Measurements from ENCODE around the gene TAS2R16.

TAS2R16 gene, protein sequence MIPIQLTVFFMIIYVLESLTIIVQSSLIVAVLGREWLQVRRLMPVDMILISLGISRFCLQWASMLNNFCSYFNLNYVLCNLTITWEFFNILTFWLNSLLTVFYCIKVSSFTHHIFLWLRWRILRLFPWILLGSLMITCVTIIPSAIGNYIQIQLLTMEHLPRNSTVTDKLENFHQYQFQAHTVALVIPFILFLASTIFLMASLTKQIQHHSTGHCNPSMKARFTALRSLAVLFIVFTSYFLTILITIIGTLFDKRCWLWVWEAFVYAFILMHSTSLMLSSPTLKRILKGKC

DNA sequence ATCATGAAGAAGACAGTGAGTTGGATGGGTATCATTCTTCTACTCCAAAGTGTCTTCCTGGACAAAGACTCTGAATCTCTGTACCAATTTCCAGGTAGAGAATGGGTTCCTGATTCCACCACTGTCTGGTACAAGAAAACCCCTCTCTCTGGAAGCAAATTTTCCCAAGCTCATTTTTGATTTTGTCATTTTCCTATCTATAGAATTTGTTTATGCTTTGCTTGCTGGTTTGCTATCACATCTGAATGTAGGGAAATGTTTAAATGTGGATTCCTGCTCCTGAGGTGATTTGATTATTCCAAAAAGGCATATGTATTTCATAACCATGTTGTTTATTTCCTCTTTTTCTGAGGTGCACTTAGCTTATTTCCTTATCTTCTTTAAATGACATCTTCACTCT, at the start of gene TAS2R16:
TSS of gene TAS2R16 (minus strand) at position 101 of the 400 bp plus-strand sequence. CDS start at position 35, 66 bp downstream.
- no peak for DNase-seq

DNA sequence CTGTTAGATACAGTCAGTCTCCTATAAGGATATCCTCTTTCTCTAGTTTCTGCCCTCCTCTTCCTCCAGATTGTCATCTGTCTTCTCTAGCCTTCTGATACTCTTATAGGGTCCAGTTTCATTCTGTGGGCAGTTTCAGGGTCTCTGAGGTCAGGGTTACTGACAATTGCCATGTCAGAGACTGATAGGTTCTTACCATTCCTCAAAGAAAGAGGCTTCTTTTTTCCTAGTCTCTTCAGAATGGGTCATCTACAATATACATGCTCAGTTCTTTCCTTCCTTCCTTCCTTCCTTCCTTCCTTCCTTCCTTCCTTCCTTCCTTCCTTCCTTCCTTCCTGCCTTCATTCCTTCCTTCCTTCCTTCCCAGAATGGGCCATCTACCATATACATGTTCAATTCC, 48.1 kb upstream of the TAS2R16 start:
- DNase-seq, result no peak

DNA sequence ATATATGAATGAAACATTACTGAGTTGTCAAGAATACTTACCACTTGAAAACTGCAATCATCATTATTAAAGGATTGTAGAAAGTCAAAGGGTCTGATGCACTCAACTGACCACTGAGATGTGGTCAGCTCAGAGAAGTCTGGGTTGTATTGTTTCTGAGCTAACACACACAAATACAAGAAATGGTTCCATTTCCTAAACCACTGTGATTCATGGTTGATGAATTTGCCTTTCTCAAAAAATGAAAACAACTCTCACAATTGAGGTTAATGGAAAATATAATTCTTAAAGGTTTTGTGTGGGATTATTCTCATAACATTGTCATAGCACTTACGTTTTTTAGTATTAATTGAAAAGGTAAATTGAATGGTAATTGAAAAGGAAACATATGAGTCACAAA, 45.6 kb upstream of the TAS2R16 start:
- no peak for DNase-seq

DNA sequence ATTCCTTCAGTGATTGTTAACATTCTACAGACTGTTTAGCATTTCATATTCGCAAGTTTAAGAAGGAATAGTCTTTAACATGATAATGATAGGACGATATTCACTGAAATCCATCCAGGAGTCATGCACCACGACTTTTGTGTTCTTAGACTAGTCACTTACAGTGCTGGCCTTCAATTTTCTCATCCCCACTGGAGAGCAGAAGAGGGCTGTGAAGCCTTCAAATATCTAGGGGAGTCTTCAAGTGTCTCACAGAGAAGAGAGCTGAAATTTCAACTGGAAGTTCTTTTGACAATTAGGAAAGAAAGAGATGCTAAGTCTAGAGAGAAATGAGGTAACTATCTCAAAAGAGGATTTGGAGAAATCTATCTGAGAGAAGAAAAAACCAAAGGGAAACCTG, 43.8 kb upstream of the TAS2R16 start:
- no peak for DNase-seq

DNA sequence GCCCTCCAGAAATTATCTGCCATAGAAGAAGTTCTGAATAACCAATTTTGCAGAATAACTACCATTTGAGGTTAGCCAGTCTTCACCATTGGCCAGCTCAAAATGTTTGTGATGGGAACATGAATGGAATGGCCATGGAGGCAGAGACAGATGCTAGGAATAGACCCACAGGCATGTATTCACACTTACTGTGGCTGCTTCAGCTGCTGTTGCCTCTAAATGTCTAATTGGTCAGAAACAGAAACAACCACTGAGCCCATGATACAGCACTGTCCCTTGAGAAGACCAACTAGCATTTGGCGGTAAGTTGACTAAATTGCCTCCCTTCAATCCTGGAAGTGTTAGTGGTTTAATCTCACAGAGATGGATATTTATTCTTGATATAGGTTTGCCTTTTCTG, 38.6 kb upstream of the TAS2R16 start:
- DNase-seq, result no peak

DNA sequence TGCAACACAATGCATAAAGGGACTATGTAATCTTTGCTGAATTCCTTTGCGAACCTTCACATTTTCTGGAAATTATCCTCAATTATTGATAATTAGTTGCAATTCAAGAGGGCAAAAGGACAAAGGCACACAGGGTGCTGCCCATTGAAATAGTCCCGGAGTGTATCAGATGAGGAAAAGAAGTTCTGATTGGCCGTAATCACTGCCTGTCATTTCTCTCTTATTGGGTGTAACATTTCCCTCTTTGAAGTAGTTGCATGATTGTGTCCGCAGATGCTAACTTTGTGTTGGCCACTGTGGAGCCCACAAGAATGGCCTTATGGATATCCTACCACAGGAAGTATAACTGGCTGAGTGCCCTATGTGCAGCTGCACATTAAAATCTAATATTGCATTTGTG, 35.1 kb upstream of the TAS2R16 start:
- DNase-seq, result no peak

DNA sequence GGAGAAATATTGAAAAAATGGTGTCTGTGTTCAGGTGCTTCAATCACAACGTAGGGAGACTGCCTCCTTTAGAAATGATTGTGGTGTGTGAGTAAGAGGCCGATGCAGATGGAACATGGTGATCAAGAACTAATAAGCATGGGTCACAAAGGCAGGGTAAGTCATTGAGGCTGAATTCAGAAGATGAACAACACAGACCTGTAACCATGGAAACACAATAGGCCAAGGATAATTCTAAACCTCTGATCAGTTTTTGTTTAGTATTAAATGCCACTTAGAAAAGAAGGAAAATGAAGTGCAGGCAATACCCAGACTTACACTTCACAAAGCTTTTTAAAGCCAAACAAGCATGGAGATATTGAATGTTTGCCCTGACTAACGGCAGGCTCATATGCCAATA, 32.8 kb upstream of the TAS2R16 start:
- DNase-seq, result peak; percentile 48

DNA sequence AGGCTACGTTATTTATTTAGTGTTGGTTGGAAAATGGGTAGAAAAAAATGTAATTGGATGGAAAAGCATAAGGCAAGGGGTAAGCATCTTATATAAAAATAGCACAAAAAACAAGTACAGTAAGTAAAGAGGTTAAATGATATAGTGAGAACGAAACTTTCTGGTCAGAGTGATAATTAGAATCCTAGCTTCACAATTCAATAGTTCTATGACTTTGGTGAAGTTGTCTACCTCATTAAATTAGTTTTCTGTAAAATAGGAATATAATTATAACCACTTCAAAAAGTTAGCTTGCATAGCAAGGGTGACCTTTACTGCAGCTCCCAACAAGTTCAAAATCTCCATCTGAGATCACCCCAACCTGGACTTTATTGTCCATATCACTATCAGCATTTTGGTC, 30.8 kb upstream of the TAS2R16 start:
- no peak for DNase-seq

DNA sequence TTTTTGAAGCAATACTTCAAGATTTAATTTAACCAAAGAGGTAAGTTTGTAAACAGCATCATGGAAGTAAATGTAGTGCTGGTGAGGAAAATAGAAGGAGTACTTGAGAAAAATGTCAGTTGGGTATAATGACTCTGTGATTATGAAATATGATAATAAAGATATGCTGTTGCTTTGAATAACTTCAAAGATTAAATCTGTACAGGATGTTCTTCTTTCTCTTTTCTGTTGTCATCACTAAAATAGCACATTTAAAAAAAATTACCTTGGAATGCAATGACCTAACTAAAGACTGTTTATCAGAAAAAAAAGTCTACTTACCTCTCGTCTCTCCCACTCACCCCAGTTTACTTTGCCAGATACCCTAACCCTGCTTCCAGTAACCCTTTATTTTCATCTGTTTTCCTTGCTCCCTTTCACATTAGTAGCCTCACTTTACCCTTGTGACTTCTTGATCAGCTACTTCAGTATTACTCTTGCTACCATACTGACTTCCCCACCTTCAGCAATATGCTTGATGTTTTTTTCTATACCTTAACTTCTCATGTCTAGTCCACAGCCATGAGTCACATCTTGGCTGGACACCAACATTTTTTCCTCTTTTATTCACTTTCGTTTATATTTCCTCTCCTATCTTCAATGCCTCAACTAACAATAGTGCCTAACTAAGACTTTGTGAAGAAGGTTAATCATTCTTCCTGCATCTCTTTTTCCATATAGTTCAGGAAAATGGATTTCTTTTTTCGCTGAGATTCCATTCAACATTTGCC, 29.7 kb upstream of the TAS2R16 start:
- no peak for DNase-seq

DNA sequence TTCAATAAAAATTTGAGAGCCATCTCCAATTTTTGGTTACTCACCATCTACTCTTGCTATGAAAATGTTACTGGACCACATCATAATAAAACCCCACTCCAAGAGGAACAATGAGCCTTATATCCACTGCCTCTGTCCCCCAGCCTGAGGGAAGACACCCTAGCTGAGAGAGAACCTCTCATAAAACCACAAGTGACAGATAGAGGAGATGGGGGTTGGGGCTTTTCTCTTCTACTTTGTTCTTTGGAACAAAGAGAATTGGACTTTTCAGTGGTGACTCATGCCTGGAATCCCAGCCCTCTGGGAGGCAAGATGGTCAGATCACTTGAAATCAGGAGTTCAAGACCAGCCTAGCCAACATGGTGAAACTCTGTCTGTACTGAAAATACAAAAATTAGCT, 27.6 kb upstream of the TAS2R16 start:
- no peak for DNase-seq

DNA sequence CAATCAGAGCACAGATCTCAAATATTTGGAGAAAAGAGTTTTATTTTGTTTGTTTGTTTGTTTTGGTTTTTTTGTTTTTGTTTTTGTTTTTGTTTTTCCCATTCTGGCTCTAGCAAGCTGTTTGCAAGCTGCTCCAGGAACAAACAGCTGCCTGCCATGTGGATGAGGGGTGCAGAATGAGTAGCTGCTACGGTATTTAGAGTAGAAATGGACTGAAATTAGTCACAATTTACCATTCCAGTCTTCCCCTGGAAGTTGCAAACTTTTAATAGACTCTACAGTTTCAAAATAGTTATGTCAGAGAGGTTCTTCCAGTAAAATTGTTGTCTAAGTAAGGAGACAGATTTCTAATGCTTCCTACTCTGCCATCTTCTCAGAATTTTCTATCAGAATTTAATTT, 27.1 kb upstream of the TAS2R16 start:
- DNase-seq, result no peak

DNA sequence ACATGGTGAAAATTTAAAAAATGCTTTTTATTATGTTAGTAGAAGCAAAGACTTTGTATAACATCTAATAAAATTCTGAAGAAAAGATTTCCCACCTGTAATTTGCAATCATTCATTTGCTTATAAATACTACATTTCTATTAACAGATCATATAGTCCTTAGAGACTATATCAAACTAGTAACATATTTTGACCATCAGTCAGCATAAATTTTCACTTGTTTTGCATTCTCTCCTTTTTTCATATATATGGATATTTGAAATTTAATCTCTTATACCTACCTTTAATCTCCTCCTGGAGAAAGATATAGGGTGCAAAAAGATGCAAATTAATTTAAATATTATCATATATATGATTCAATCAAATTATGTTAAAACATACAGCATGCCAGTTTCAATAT, 16.9 kb upstream of the TAS2R16 start:
- no peak for DNase-seq

DNA sequence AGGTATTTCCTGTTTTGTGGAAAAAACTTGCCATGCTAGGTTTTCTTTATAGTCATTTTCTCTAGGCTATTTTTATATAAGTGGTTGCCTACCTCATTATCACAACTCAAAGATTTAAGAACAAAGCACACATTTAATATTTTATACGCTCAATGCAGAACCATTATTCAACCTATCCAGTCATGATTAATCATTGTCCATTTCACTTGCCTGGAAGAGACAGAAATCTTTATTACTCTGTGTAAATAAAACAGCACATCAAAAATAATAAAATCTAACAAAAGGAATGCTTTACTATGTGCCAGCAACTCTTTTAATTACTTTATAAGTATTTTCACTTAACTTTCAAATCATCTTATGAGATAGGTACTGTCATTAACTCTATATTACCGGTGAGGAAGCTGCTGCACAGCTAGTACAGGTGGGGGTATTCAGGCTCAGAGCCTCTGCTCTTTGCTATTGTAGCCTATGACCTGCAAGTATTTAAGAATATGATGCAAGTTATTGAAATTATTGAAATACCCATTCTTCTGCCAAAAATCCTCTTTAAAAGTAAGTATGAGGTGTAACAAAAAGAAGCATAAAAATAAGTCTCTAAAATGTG, 16.4 kb upstream of the TAS2R16 start:
- no peak for DNase-seq

DNA sequence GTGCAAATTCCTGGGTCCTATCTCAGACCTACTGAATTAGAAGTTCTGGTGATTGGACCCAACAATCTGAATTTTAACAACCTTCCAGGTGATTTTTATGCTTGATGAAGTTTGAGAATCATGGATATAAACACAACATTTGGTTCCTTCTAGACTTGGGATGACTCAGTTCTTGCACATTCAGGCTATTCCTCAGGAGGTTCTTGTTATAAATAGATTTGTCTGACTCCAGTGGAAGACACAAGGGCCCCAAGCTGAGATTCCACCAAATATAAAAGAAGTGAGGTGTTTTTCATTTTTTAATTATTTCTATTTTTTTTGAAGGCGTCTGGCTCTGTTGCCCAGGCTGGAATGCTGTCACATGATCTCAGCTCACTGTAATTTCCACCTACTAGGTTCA, 9.4 kb upstream of the TAS2R16 start:
- DNase-seq, result no peak

DNA sequence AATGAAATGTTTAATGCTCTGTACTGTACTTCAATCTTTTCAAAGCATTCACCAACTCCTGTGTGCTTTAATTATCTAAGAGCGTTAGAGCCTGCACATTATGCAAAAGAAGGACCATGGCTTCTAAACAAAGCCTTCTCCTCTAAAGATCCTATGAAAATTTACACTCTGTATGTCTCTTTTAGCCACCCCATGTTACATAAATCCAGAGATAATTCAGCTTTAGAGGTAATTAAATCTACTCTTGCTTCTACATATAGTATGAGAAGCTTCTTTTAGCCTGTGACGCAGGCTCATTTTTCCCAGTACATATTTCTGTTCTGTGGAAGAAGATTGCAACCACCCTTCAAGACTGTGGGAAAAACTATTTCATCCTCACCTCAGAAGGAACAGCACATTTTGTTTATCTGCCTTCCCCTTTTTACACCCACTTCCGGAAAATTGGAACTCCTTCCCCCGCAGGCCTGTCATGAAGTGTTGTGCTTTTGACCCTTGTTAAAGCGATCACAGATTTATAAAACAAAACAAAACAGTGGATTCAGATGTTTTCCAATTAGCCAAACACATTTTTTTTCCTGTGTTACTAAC, 8.1 kb upstream of the TAS2R16 start:
- DNase-seq, result no peak

DNA sequence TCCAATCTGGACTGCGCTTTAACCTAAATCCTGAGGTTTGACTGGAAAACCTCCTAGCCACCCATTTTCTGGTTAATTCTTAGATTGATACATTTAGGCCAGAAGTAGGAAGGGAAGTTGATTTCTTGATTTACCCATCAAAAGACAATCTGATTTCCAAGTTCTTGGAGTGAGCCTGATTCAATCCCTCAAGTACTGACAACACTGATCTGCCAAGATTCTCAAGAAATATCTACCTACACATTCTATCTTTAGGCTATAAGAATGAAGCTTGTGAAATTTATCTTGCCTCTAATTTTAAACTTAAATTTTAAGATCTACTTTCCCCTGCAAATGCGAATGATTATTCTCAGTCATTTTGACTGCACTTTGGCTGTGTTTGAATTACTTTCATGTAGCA, 5.9 kb downstream of the TAS2R16 start:
- DNase-seq, result no peak

DNA sequence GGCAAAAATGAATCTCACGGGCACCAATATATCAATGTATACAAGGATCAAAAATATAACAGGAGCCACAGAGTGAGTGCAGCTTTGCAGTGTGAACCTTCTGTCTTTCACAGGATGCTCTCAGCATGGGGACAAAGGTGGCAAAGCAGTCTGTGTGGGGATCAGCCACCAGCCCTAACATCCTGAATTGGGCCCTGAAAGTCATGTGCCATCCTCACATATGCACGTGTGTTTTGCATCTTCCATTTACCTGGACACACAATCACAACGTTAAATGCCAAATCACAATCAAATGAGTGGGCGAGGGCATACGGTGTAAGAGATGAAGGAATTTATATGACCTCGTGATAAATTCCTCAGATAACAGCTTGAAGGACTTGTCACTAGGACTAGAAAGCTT, 6.5 kb downstream of the TAS2R16 start:
- no peak for DNase-seq

DNA sequence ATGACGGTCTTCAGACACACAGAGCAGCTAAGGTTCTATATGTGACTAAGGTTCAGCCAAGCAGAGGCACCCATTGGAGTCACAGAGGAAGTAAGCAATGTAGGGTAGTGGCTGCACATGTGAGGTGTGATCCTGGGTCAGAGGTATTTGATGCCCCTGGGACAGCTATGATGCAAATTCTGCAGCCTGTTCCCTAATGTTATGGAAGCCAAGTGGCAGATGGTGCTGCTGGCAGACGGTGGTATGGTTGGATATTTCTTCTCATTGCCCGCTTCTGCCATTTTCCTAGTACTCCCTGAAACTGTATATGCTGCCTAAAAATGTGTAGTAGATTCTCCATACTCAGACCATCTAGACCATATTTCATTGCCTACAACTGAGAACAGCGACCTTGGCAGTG, 7.2 kb downstream of the TAS2R16 start:
- DNase-seq, result no peak

DNA sequence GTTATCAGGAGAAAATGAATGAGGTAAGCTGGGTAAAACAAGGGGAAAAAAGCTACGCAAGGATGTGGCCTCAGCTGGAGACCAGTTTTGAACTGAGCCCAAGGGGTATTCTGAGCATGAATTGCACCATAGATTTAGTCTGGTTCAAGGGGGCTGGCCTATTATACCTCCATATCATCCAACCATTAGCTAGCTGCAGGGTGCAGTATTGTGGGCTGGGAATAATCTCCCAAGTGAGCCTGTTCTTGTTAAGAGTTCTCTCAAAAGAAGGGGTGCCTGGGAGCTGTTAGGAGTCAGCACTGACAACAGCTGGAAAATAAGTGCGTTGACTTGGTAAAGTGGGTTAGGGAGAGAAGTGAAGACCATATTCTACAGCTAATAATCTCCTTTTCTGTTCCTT, 8.0 kb downstream of the TAS2R16 start:
- no peak for DNase-seq

DNA sequence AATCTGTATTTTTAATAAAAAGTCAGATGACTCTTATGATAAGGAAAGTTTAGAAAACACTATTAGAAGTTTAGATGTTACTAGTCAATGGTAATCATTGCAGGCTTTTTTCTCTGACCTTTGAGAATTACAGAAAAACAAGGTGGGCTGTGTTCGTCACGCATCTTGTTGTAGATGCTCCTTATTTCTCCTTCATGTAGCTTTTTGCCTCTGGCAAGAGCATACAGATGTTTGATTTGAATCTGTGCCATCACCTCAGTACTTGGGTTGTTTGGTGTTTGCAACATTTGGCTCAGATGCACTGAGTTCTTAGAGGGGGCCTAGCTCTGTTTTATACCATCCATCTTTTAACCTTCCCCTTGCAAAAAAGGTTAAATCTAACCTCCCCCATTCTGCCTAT, 11.5 kb downstream of the TAS2R16 start:
- DNase-seq, result peak; percentile 62

DNA sequence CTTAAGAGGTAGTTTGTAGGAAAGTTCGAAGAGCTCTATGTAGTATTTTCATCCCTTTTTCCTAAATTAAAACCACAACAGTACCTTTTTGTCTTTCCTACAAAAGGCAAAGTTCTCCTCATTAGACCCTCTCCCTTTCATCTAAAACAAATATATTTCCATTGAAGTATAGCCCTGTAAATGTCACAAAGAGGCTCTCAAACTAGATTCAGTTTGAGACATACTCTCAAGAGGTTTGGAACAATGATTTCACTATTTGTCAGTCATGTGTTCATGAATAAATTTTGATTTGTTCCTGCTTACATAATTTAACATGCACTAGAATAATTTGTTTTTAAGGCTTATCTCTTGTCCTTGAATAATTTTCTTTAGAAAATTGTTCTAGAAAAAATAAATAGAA, 12.2 kb downstream of the TAS2R16 start:
- peak; percentile 11 for DNase-seq

DNA sequence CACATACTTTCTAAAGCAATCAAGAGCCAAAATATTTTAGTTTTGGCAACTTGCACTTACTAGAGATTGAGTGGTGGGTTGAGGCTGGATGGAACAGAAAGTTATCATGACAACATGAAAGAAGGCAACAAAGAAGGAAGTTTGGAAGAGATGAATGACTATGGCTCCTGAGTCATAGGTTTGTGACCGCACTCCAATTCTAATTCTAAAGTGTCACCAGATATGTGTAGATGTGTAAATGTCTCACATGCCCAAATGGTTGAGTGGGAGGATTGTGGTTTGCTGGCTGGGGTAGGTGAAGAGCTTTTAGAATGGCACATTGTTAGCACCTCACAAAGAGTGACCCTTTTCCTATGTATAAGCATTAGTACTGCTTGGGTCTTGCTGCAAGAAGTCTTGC, 20.2 kb downstream of the TAS2R16 start:
- no peak for DNase-seq

DNA sequence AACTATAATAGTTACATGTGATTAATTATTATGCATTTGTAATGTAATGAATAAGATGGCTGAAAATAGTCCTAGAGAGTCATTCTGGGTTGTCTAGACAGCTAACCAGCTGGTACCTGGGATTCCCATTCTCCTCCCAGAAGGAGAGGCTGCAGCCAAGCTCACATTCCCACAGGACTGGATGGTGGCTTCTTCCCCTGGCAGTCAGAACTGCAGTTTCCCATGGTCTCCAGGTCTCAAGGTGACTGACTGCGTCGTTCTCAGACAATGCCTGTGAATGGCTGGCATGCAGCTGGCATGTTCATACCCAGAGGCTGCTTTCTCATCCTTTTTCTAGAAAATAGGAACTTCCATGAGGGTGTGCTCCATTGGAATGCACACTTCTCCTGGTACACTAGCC, 21.3 kb downstream of the TAS2R16 start:
- DNase-seq, result no peak

DNA sequence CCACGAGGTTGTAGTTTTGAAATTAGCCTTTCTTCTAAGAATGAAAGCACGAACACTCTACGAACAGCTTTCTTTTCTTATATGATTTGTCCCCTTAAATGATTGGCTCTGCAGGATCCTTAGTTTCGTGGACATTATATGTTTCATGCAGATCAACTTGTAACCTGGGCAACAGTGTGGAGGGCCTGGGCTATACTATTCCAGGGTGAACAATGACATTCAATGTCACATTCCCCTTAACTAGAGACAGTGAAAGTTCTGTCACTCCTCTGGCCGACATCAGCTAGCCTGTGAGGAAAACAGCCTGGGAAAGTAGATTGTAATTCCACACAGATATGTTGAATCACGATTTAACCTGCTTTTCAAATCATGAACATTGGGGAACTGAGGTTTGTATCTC, 23.4 kb downstream of the TAS2R16 start:
- DNase-seq, result peak; percentile 12
